ENCODE results near the gene NOS1AP.

DNA sequence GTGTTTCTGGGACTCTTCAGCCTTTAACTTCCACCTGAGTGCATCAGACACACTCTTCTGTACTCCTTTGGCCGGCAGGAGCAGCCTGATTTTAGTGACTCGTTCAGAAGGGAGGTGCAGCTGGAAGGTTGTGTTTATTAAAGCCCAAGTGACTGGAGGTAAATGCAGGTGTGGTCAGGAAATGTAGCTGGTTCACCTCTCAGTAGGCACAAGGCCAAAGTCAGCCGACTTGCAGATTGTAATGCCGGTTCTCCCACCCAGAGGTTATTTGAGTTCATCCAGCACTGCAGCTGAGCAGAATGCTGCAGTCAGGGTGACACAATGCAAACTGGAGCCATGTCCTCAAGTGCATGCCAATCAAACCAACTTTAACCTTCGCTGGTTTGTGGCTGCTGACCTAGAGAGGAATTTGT, 215.7 kb downstream of the NOS1AP start:
- TF ChIP-seq, protein P1, sequence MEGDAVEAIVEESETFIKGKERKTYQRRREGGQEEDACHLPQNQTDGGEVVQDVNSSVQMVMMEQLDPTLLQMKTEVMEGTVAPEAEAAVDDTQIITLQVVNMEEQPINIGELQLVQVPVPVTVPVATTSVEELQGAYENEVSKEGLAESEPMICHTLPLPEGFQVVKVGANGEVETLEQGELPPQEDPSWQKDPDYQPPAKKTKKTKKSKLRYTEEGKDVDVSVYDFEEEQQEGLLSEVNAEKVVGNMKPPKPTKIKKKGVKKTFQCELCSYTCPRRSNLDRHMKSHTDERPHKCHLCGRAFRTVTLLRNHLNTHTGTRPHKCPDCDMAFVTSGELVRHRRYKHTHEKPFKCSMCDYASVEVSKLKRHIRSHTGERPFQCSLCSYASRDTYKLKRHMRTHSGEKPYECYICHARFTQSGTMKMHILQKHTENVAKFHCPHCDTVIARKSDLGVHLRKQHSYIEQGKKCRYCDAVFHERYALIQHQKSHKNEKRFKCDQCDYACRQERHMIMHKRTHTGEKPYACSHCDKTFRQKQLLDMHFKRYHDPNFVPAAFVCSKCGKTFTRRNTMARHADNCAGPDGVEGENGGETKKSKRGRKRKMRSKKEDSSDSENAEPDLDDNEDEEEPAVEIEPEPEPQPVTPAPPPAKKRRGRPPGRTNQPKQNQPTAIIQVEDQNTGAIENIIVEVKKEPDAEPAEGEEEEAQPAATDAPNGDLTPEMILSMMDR (IDR thresholded peaks at IDR 0.05; ENCODE audit: extremely low read depth in 1 of 2, insufficient read depth in 1 of 2, low read depth in 1 of 2, low read length in 2 of 2) = no peak
- TF ChIP-seq EZH2 (IDR thresholded peaks at IDR 0.05; ENCODE audit: borderline replicate concordance, low read depth, low read length, severe bottlenecking) (no peak), POLR2AphosphoS5 (IDR thresholded peaks at IDR 0.05; ENCODE audit: insufficient read depth, low read depth, low read length) (no peak), POLR2A (IDR thresholded peaks at IDR 0.05; ENCODE audit: low read depth, low read length) (no peak), MAX (IDR thresholded peaks at IDR 0.05; ENCODE audit: insufficient read depth, insufficient read length) (no peak), JUN (IDR thresholded peaks at IDR 0.05; ENCODE audit: borderline replicate concordance, insufficient read depth, insufficient read length, low read depth) (no peak)
